K562 (cell line): ENCODE measurements around the gene CPNE1. TPM values are rescaled to one million over a fixed set of nuclear protein-coding genes. Genes with fewer than 3 reads are reported as not detected.

Source experiments
- CBX1 ChIP-seq: sonication (generic); IDR thresholded peaks from 2 replicates; pipeline ENCODE4 v1.6.1; 2016; ENCODE audit warnings: antibody characterized with exemption, low read depth, mild to moderate bottlenecking
- COPS2 ChIP-seq: fragments of 450-650 bp; conservative IDR thresholded peaks from 2 replicates; pipeline ENCODE4 v1.6.1; 2016; ENCODE audit warnings: mild to moderate bottlenecking, moderate library complexity
- EP400 ChIP-seq: fragments of 450-650 bp; IDR thresholded peaks from 2 replicates; pipeline ENCODE4 v1.6.1; 2017; ENCODE audit warnings: antibody characterized with exemption, mild to moderate bottlenecking, moderate library complexity
- FOXM1 ChIP-seq, 2 experiments: fragments of 450-650 bp in 1 of 2; sonication (generic) in 1 of 2; formaldehyde crosslinking in 1 of 2; IDR thresholded peaks; 2 replicates each; pipeline versions ENCODE4 v1.6.1 to v1.9.0; 2017 to 2022; ENCODE audit warnings: low read depth in 2 of 2, mild to moderate bottlenecking in 2 of 2, missing genetic modification reagents in 1 of 2, moderate library complexity in 1 of 2
- HEY1 ChIP-seq: fragments of 250-450 bp; sonication (Bioruptor Pico); IDR thresholded peaks from 2 replicates; pipeline ENCODE4 v1.5.0; 2020; ENCODE audit warnings: mild to moderate bottlenecking, moderate library complexity, borderline replicate concordance
- NR2C2 ChIP-seq, 2 experiments: fragments of 200-800 bp in 1 of 2; sonication (Bioruptor generic) in 1 of 2; sonication (generic) in 1 of 2; formaldehyde crosslinking in 1 of 2; IDR thresholded peaks; 2 replicates each; pipeline versions ENCODE4 v1.6.1 to v1.8.0; 2016 to 2022; ENCODE audit warnings: mild to moderate bottlenecking in 1 of 2, missing compliant biosample characterization in 1 of 2, missing genetic modification characterization in 1 of 2, missing genetic modification reagents in 1 of 2
- NR4A1 ChIP-seq, 2 experiments: fragments of 250-450 bp in 1 of 2; fragments of 450-650 bp in 1 of 2; sonication (Bioruptor Pico) in 1 of 2; IDR thresholded peaks; 2 replicates each; pipeline versions ENCODE4 v1.4.0 to v1.6.1; 2016 to 2020; ENCODE audit warnings: mild to moderate bottlenecking in 2 of 2, missing compliant biosample characterization in 1 of 2, missing genetic modification characterization in 1 of 2, moderate library complexity in 1 of 2
- RAD21 ChIP-seq, 2 experiments: fragments of 250-450 bp in 1 of 2; fragments of 450-650 bp in 1 of 2; sonication (Bioruptor Pico) in 1 of 2; formaldehyde crosslinking in 1 of 2; IDR thresholded peaks in 1 of 2; conservative IDR thresholded peaks in 1 of 2; 2 replicates each; pipeline versions ENCODE4 v1.4.0 to v1.8.0; 2020 to 2022; ENCODE audit warnings: mild to moderate bottlenecking in 2 of 2, moderate library complexity in 1 of 2
- RB1 ChIP-seq: fragments of 450-650 bp; IDR thresholded peaks from 2 replicates; pipeline ENCODE4 v1.6.1; 2017; ENCODE audit warnings: low read depth, mild to moderate bottlenecking
- RBFOX2 ChIP-seq: fragments of 200-400 bp; formaldehyde crosslinking; IDR thresholded peaks from 2 replicates; pipeline ENCODE4 v1.6.1; 2017; ENCODE audit warnings: low read depth, mild to moderate bottlenecking, low read length, moderate library complexity
- SMAD1 ChIP-seq: fragments of 150-350 bp; IDR thresholded peaks from 2 replicates; pipeline ENCODE4 v1.6.1; 2014; ENCODE audit warnings: low read length, low read depth; ENCODE audit not compliant: partially characterized antibody
- SNRNP70 ChIP-seq: fragments of 200-400 bp; formaldehyde crosslinking; optimal IDR thresholded peaks from 2 replicates; pipeline ENCODE3; 2017; ENCODE audit warnings: low read depth, low read length
- TCF15 ChIP-seq: fragments of 250-450 bp; sonication (Bioruptor Pico); IDR thresholded peaks from 2 replicates; pipeline ENCODE4 v1.8.0; 2022; ENCODE audit warnings: moderate library complexity, mild to moderate bottlenecking, inconsistent platforms
- YY1 ChIP-seq, 3 experiments: IDR thresholded peaks; 2 replicates each; pipeline ENCODE4 v1.6.1; 2011; ENCODE audit warnings: low read length in 2 of 3, mild to moderate bottlenecking in 2 of 3, moderate library complexity in 2 of 3, borderline replicate concordance in 1 of 3, control low read depth in 1 of 3, low read depth in 1 of 3; ENCODE audit not compliant: insufficient read depth in 3 of 3, insufficient replicate concordance in 2 of 3, control insufficient read depth in 1 of 3, insufficient read length in 1 of 3; ENCODE audit errors: extremely low read depth in 1 of 3
- ZNF695 ChIP-seq: fragments of 450-650 bp; formaldehyde crosslinking; IDR thresholded peaks from 2 replicates; pipeline ENCODE4 v1.4.0; 2020; ENCODE audit warnings: mild to moderate bottlenecking, moderate library complexity
- ZNF76 ChIP-seq: fragments of 250-450 bp; sonication (Bioruptor Pico); IDR thresholded peaks from 2 replicates; pipeline ENCODE4 v1.4.0; 2020; ENCODE audit warnings: mild to moderate bottlenecking, moderate library complexity, borderline replicate concordance
- polyA plus RNA-seq, 8 experiments: library from polyadenylated mRNA; depleted of rRNA in 4 of 8; stranded (reverse) in 5 of 8; unstranded in 3 of 8; fragments of >200 nt; fragmentation: Nextera tagmentation in 2 of 8; fragmentation: Illumina TruSeq in 1 of 8; extraction: Ambion mirVana in 2 of 8; extraction: Trizol in 1 of 8; gene quantifications; 2 replicates each; pipeline versions ENCODE4 v1.2.1 to v1.2.3, GENCODE V29; 2011 to 2014; ENCODE audit warnings: inconsistent platforms in 1 of 8, missing spikeins in 1 of 8
- total RNA-seq, 7 experiments: library from RNA; depleted of rRNA in 6 of 7; stranded (reverse); fragments of >200 nt in 6 of 7; fragmentation: Illumina TruSeq in 2 of 7; extraction: Trizol in 2 of 7; gene quantifications; 2 replicates each; pipeline versions ENCODE4 v1.2.1 to v1.2.3, GENCODE V29; 2011 to 2021; ENCODE audit warnings: low replicate concordance in 1 of 7
- TF ChIP-seq, protein P1 (sequence below): fragments of 250-450 bp; sonication (Bioruptor Pico); IDR thresholded peaks from 2 replicates; pipeline ENCODE4 v1.4.0; 2020; ENCODE audit warnings: mild to moderate bottlenecking, moderate library complexity
- TF ChIP-seq, protein P2 (sequence below): sonication (generic); formaldehyde crosslinking; IDR thresholded peaks from 2 replicates; pipeline ENCODE4 v1.8.0; 2022; ENCODE audit warnings: mild to moderate bottlenecking, missing genetic modification reagents
- TF ChIP-seq, protein P3 (sequence below): fragments of 250-450 bp; sonication (Bioruptor Pico); IDR thresholded peaks from 2 replicates; pipeline ENCODE4 v1.5.0; 2020; ENCODE audit warnings: mild to moderate bottlenecking, borderline replicate concordance

CPNE1 gene
- total and polyA plus RNA-seq, 9 of the 15 experiments (the other 6 are each of a cell fraction or from before 2014, with no cell fraction given), result 42.1 to 102 (median 56.0) TPM

DNA sequence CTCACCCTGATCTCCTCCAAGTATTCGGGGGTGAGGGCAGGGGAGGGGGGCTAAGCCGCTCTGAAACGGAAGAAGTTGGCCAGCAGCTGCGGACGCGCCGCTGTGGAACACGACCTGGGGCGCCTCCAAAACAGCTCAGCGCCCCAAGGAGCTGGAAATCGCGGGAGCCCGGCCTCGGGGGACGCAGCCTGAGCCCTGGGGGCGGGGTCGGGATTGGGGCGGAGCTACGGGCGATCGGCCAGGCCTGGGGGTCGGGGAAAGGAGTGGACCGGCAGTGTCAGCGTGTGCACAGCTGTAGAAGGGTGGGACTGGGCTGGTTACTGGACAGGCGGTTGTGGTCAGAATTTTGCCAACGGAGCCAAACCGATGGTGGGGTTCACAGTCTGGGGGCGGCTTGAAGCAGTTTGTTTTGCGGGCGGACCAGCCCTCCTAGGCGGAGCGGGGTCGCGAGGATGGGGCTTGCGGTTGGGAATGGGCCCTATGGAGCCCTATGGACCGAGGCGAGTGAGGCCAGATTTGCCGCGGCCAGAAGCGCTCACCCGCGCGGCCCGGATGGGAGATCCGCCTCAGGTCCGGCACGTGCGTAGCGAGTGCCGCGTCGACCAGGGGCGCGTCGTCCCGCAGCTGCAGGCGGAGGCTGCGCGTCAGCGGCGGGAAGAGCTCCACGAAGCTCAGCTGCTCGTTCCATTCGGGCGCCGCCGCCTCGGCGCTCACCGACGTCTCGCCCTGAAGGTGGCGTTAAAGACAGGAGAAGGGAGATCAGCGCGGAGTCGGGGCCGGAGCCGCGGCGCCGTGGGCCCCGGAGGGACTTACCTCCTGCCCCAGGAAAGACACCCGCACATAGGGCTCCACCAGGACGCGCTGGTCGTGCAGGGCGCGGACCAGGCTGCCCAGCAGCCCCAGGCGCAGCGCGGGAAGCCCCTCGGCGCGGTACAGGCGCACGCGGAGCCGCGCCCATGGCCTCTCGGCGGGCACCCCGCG is 63.4 kb downstream of the CPNE1 start (continued):
- TF ChIP-seq, protein P1, sequence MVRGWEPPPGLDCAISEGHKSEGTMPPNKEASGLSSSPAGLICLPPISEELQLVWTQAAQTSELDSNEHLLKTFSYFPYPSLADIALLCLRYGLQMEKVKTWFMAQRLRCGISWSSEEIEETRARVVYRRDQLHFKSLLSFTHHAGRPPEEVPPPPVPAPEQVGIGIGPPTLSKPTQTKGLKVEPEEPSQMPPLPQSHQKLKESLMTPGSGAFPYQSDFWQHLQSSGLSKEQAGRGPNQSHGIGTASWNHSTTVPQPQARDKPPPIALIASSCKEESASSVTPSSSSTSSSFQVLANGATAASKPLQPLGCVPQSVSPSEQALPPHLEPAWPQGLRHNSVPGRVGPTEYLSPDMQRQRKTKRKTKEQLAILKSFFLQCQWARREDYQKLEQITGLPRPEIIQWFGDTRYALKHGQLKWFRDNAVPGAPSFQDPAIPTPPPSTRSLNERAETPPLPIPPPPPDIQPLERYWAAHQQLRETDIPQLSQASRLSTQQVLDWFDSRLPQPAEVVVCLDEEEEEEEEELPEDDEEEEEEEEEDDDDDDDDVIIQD, result no peak
- TF ChIP-seq COPS2 (no peak), FOXM1 (IDR thresholded peaks at IDR 0.05; ENCODE audit: low read depth) (no peak), FOXM1 (CRISPR knock-in tag; IDR thresholded peaks at IDR 0.05; ENCODE audit: low read depth) (peak; percentile 92), RAD21 (CRISPR knock-in tag; conservative IDR thresholded peaks at IDR 0.05 in 1 of 2, IDR thresholded peaks at IDR 0.05 in 1 of 2) (peak; percentile 38 to 67; a peak in 3 of 4 replicates), SMAD1 (no peak), EP400 (peak; percentile 51; the same call in 1 of the 2 replicates), YY1 (IDR thresholded peaks at IDR 0.05; ENCODE audit: borderline replicate concordance in 1 of 3, control insufficient read depth in 1 of 3, extremely low read depth in 1 of 3, insufficient read depth in 3 of 3, insufficient read length in 1 of 3, insufficient replicate concordance in 2 of 3, low read depth in 1 of 3, low read length in 2 of 3) (peak in 2 of 3 experiments; percentile 22 to 56), ZNF76 (CRISPR knock-in tag) (no peak), ZNF695 (CRISPR knock-in tag) (no peak), NR4A1 (CRISPR knock-in tag; IDR thresholded peaks at IDR 0.05) (no peak), NR4A1 (tag; IDR thresholded peaks at IDR 0.05) (0 out of 2 replicates have a peak, but pooled peaks have one; percentile 33), RB1 (peak; percentile 93), NR2C2 (CRISPR knock-in tag; IDR thresholded peaks at IDR 0.05) (0 out of 2 replicates have a peak, but pooled peaks have one; percentile 21), NR2C2 (tag; IDR thresholded peaks at IDR 0.05) (no peak), HEY1 (no peak), RBFOX2 (peak; percentile 72), TCF15 (CRISPR knock-in tag) (no peak), CBX1 (0 out of 2 replicates have a peak, but pooled peaks have one; percentile 52), SNRNP70 (no peak)
- TF ChIP-seq, protein P2, sequence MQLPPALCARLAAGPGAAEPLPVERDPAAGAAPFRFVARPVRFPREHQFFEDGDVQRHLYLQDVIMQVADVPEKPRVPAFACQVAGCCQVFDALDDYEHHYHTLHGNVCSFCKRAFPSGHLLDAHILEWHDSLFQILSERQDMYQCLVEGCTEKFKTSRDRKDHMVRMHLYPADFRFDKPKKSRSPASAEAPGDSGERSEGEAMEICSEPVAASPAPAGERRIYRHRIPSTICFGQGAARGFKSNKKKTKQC (CRISPR knock-in tag), result peak; percentile 95
- TF ChIP-seq, protein P3, sequence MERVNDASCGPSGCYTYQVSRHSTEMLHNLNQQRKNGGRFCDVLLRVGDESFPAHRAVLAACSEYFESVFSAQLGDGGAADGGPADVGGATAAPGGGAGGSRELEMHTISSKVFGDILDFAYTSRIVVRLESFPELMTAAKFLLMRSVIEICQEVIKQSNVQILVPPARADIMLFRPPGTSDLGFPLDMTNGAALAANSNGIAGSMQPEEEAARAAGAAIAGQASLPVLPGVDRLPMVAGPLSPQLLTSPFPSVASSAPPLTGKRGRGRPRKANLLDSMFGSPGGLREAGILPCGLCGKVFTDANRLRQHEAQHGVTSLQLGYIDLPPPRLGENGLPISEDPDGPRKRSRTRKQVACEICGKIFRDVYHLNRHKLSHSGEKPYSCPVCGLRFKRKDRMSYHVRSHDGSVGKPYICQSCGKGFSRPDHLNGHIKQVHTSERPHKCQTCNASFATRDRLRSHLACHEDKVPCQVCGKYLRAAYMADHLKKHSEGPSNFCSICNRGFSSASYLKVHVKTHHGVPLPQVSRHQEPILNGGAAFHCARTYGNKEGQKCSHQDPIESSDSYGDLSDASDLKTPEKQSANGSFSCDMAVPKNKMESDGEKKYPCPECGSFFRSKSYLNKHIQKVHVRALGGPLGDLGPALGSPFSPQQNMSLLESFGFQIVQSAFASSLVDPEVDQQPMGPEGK (CRISPR knock-in tag), result no peak
